Measurements from ENCODE around the gene IFITM1. TPM values are rescaled to one million over a fixed set of nuclear protein-coding genes. Genes with fewer than 3 reads are reported as not detected.

The IFITM1 gene
- total RNA-seq, 1 donor from 2014 or later = 56.8 TPM

- DNase-seq (ENCODE audit: low read depth) = no peak
- no peak for TF ChIP-seq CTCF (conservative IDR thresholded peaks at IDR 0.05; ENCODE audit: low read depth, low read length)
- H3K4me3 ChIP-seq (ENCODE audit: low read depth, low read length) = no peak overlapping the region
These were observed 20.6 kb downstream of the IFITM1 start for GRCh38 chr11:334264-334994.

GRCh38 chr11:335779-336658, 22.2 kb downstream of the IFITM1 start:
- no peak for TF ChIP-seq CTCF (conservative IDR thresholded peaks at IDR 0.05; ENCODE audit: low read depth, low read length)
- DNase-seq (ENCODE audit: low read depth) = no peak
- no peak overlapping the region for H3K4me3 ChIP-seq (ENCODE audit: low read depth, low read length)

- H3K4me3 ChIP-seq (ENCODE audit: low read depth, low read length) = no peak overlapping the region
- no peak for DNase-seq (ENCODE audit: low read depth)
- TF ChIP-seq CTCF (conservative IDR thresholded peaks at IDR 0.05; ENCODE audit: low read depth, low read length) = no peak
These were observed 22.9 kb downstream of the IFITM1 start for GRCh38 chr11:336659-337198.

- H3K4me3 ChIP-seq (ENCODE audit: low read depth, low read length) = no peak overlapping the region
- TF ChIP-seq CTCF (conservative IDR thresholded peaks at IDR 0.05; ENCODE audit: low read depth, low read length) = no peak
- no peak for DNase-seq (ENCODE audit: low read depth)
These were observed 23.9 kb downstream of the IFITM1 start for GRCh38 chr11:337711-338110.

- DNase-seq (ENCODE audit: low read depth) = no peak
- no peak overlapping the region for H3K4me3 ChIP-seq (ENCODE audit: low read depth, low read length)
- no peak for TF ChIP-seq CTCF (conservative IDR thresholded peaks at IDR 0.05; ENCODE audit: low read depth, low read length)
These were observed 26.1 kb downstream of the IFITM1 start for GRCh38 chr11:339963-340362.

- H3K4me3 ChIP-seq (ENCODE audit: low read depth, low read length) = no peak overlapping the region
- no peak for DNase-seq (ENCODE audit: low read depth)
- TF ChIP-seq CTCF (conservative IDR thresholded peaks at IDR 0.05; ENCODE audit: low read depth, low read length) = no peak
These were observed 27.0 kb downstream of the IFITM1 start for GRCh38 chr11:340539-341512.

All from epithelial cell of proximal tubule (primary cell).